K562 (cell line): Measurements from ENCODE around the gene APBA2. TPM values are rescaled to one million over a fixed set of nuclear protein-coding genes. Genes with fewer than 3 reads are reported as not detected.
A peak's percentile ranks its signal among the peaks of the same experiment; 100 is the strongest.

Experiments used
- ATF1 ChIP-seq, 2 experiments: fragments of 450-650 bp in 1 of 2; IDR thresholded peaks; 2 replicates each; pipeline ENCODE4 v1.6.1; 2016; ENCODE audit warnings: missing compliant biosample characterization in 1 of 2, missing genetic modification characterization in 1 of 2
- CBFB ChIP-seq: sonication (generic); formaldehyde crosslinking; IDR thresholded peaks from 2 replicates; pipeline ENCODE4 v1.4.0; 2020; ENCODE audit warnings: mild to moderate bottlenecking, missing genetic modification reagents
- CHD7 ChIP-seq: fragments of 200-600 bp; sonication (generic); IDR thresholded peaks from one replicate; pipeline ENCODE4 v1.6.1; 2012; ENCODE audit warnings: mild to moderate bottlenecking, low read depth, low read length, inconsistent platforms
- CREB3 ChIP-seq: fragments of 450-650 bp; conservative IDR thresholded peaks from 2 replicates; pipeline ENCODE4 v1.6.1; 2016; ENCODE audit warnings: missing genetic modification characterization, low read depth, mild to moderate bottlenecking, missing compliant biosample characterization, moderate library complexity
- DEAF1 ChIP-seq: fragments of 450-650 bp; formaldehyde crosslinking; IDR thresholded peaks from 2 replicates; pipeline ENCODE4 v1.4.0; 2020; ENCODE audit warnings: mild to moderate bottlenecking, moderate library complexity
- DIDO1 ChIP-seq: fragments of 450-650 bp; IDR thresholded peaks from 2 replicates; pipeline ENCODE4 v1.6.1; 2016; ENCODE audit warnings: low read depth, missing biosample characterization, missing genetic modification characterization
- HOMEZ ChIP-seq: fragments of 250-450 bp; sonication (Bioruptor Pico); IDR thresholded peaks from 2 replicates; pipeline ENCODE4 v1.4.0; 2020; ENCODE audit warnings: mild to moderate bottlenecking, moderate library complexity
- IFI16 ChIP-seq: fragments of 250-450 bp; sonication (Bioruptor Pico); IDR thresholded peaks from 2 replicates; pipeline ENCODE4 v2.1.2; 2022; ENCODE audit warnings: mild to moderate bottlenecking, inconsistent platforms
- PCBP1 ChIP-seq: fragments of 200-400 bp; formaldehyde crosslinking; IDR thresholded peaks from 2 replicates; pipeline ENCODE4 v1.6.1; 2018; ENCODE audit warnings: mild to moderate bottlenecking, low read depth, low read length; ENCODE audit not compliant: poor library complexity, severe bottlenecking
- PTRF ChIP-seq: fragments of 450-650 bp; IDR thresholded peaks from 2 replicates; pipeline ENCODE4 v1.6.1; 2016; ENCODE audit warnings: mild to moderate bottlenecking, missing genetic modification characterization, missing compliant biosample characterization
- RBM39 ChIP-seq: fragments of 200-400 bp; formaldehyde crosslinking; optimal IDR thresholded peaks from 2 replicates; pipeline ENCODE3; 2018; ENCODE audit warnings: low read depth, low read length
- polyA plus RNA-seq, 8 experiments: library from polyadenylated mRNA; depleted of rRNA in 4 of 8; stranded (reverse) in 5 of 8; unstranded in 3 of 8; fragments of >200 nt; fragmentation: Nextera tagmentation in 2 of 8; fragmentation: Illumina TruSeq in 1 of 8; extraction: Ambion mirVana in 2 of 8; extraction: Trizol in 1 of 8; gene quantifications; 2 replicates each; pipeline versions ENCODE4 v1.2.1 to v1.2.3, GENCODE V29; 2011 to 2014; ENCODE audit warnings: inconsistent platforms in 1 of 8, missing spikeins in 1 of 8
- total RNA-seq, 7 experiments: library from RNA; depleted of rRNA in 6 of 7; stranded (reverse); fragments of >200 nt in 6 of 7; fragmentation: Illumina TruSeq in 2 of 7; extraction: Trizol in 2 of 7; gene quantifications; 2 replicates each; pipeline versions ENCODE4 v1.2.1 to v1.2.3, GENCODE V29; 2011 to 2021; ENCODE audit warnings: low replicate concordance in 1 of 7

APBA2 gene
- total and polyA plus RNA-seq, 9 of the 15 experiments (the other 6 are each of a cell fraction or from before 2014, with no cell fraction given): 0.24 to 40.9 (median 25.2) TPM

- TF ChIP-seq CHD7 (no peak), ATF1 (CRISPR knock-in tag; IDR thresholded peaks at IDR 0.05) (no peak), ATF1 (tag; IDR thresholded peaks at IDR 0.05) (peak; percentile 23; the same call in 1 of the 2 replicates), IFI16 (CRISPR knock-in tag) (no peak), DIDO1 (tag) (no peak), DEAF1 (no peak), RBM39 (no peak), CREB3 (tag) (no peak), CBFB (no peak), PTRF (tag) (no peak), HOMEZ (no peak), PCBP1 (no peak)
Observed at GRCh38 chr15:28904541-28905315, 19.0 kb downstream of the APBA2 start (continued).
